Cardiac fibroblast (primary cell): ENCODE measurements around the gene DUSP15.

Experiments
- DNase-seq, 2 donors: peaks; one replicate each; pipeline versions ENCODE4 v3.0.0 to v3.0.0-alpha.2; 2010; ENCODE audit warnings: low read depth in 2 of 2
- H3K4me3 ChIP-seq, 2 donors: replicated peaks in 1 of 2; 1 replicate in 1 of 2; 2 replicates in 1 of 2; pipeline ENCODE4 v1.5.1; 2011; ENCODE audit warnings: low read depth in 2 of 2, low read length in 2 of 2, mild to moderate bottlenecking in 2 of 2, moderate library complexity in 1 of 2
- TF ChIP-seq, protein P1 (sequence below): IDR thresholded peaks from one replicate; pipeline ENCODE4 v1.5.1; 2011; ENCODE audit warnings: low read depth, mild to moderate bottlenecking, low read length, inconsistent platforms

Gene DUSP15

GRCh38 chr20:31856516-31856915 lies 13.8 kb downstream of the DUSP15 start:
- TF ChIP-seq, protein P1, sequence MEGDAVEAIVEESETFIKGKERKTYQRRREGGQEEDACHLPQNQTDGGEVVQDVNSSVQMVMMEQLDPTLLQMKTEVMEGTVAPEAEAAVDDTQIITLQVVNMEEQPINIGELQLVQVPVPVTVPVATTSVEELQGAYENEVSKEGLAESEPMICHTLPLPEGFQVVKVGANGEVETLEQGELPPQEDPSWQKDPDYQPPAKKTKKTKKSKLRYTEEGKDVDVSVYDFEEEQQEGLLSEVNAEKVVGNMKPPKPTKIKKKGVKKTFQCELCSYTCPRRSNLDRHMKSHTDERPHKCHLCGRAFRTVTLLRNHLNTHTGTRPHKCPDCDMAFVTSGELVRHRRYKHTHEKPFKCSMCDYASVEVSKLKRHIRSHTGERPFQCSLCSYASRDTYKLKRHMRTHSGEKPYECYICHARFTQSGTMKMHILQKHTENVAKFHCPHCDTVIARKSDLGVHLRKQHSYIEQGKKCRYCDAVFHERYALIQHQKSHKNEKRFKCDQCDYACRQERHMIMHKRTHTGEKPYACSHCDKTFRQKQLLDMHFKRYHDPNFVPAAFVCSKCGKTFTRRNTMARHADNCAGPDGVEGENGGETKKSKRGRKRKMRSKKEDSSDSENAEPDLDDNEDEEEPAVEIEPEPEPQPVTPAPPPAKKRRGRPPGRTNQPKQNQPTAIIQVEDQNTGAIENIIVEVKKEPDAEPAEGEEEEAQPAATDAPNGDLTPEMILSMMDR = no peak
- H3K4me3 ChIP-seq = no peak overlapping the region
- DNase-seq = no peak

GRCh38 chr20:31853481-31853880 lies 16.8 kb downstream of the DUSP15 start:
- H3K4me3 ChIP-seq = no peak overlapping the region
- no peak for DNase-seq
- TF ChIP-seq, protein P1 = no peak

DNA sequence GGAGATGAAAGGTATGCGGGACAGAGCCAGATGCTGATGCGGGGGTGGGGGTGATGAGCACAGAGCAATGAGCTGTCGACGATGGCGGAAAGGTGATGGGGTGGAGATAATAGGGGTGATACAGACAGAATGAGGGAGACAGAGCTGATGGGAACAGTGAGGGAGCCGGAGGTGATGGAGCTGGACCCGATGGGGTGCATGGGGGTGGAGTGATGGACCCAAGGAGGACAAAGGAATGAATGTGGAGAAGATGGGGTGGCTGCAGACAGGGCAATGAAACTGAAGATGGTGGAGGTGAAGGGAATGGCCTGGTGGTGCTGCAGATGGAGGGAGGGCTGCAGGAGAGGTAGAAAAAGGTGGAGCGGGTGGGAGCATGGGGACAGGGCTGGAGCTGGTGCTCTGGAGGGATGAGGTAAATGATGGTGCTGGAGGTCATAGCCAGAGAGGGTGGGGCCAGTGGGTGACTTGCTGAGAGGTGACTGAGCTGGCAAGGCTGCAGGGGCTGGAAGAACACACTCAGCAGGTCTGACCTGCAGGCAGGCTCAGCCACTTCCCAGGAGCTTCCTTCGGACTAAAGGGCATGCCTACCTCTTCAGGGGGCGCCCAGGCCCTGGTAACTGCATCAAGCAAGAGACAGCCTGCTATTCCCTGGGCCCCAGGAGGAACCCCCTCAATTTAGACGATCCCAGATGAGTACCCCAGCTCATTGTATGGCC lies 18.9 kb downstream of the DUSP15 start:
- TF ChIP-seq, protein P1 = no peak
- no peak for DNase-seq
- H3K4me3 ChIP-seq = no peak overlapping the region

DNA sequence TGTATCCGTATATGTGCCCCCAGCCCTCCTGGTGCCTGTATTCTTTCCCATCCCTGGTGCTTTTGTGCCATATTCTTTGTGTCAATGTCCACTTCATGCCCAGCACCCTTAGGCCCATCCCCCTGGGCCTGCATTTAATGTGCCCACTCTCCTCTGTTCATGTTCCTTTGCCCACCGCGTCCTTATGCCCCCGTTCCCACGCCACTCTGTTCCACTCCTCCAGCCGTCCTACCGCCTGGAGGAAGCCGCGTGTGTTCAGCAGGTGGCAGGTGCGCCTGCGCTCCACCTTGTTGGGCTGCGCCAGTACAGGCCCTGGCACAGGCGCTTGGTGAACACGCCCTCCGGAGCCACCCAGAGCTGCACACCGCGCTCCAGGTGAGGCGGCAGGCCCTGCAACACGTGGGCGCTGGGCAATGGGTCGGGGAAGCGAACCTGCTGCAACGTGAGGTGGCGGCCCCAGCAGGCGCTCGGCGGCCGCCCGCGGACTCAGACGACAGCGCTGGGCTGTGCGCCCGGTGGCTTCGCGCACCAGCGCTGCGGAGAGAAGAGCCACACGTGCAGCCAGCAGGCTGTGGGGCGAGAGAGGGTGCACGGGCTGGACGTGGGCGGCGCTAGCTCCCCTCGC lies 20.9 kb downstream of the DUSP15 start:
- TF ChIP-seq, protein P1 = no peak
- H3K4me3 ChIP-seq = no peak overlapping the region
- DNase-seq = no peak

DNA sequence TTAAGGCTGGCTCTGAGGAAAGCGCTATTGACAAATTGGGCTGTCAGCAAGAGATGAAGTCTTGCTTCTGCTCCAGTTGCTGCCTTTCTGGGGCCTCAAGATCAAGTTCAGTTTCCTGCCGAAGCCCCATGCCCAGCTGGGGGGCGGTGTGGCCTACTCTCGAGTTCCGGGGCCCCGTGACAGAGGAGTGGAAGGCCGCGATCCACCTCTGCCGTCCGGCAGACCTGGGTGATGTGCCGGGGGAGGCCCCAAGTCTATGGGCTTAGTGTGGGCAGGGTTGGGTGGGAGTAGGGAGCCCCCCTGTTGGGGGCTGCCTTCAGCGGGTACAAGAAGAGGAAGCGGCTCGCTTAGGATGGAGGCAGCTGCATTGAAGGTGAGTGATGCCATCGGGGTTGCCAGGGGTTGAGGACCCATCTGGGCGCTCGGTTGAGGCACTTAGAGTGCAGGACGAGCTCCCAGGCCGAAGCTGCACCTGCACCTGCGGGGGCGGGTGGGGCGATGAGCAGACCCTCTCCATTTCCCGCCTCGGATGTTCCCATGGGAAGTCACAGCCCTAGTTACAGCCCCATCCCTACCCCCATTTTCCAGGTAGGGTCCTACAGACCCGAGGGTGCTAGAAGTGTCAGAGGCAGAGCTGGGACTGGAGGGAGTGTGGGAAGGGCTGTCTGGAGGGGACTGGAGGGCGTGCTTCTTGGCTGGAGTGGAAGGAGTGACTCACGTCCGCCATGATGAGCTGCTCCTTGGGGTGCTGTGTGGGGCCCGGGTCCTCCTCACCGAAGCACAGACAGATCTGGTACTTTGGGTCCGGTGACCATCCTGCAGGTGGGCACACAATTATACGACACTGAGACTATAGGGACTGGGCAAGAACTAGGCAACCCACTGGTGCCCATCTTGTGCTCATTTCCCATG lies 22.0 kb downstream of the DUSP15 start:
- TF ChIP-seq, protein P1 = no peak
- H3K4me3 ChIP-seq = no peak overlapping the region

DNA sequence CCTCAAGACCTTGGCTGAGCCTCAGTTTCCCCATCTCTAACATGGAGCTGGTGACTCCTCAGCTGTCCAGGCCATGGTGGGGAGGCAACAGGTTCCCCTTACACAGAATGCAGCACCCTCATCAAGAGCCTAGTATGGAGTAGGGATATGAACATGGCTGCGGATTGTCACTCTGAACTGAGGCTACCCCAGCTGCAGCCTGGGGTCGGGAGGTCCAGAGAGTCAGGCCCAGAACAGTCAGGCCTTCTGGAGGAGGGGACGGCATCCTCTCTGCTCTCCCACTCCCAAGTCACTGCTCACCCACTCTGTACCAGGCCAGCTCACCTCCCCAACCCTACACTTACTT lies 23.6 kb downstream of the DUSP15 start:
- no peak overlapping the region for H3K4me3 ChIP-seq
- DNase-seq = no peak
- TF ChIP-seq, protein P1 = no peak

More for the DNA sequence above, 22.0 kb downstream of the DUSP15 start:
- no peak for DNase-seq
